Thyroid gland (tissue), 4 donors: ENCODE results near the gene ADRA2B.
"Not testable (repeated sequence)": the region's sequence is repeated elsewhere in the genome, so short reads cannot be mapped to it uniquely, and the experiment has no call there.

Source experiments
- CTCF ChIP-seq, 6 experiments: fragments of 200-600 bp in 3 of 6; fragments of 450-650 bp in 3 of 6; sonication (generic) in 3 of 6; IDR thresholded peaks; one replicate each; pipeline ENCODE4 v1.5.1; 2016 to 2019; ENCODE audit warnings: antibody characterized with exemption in 6 of 6, mild to moderate bottlenecking in 2 of 6, inconsistent platforms in 1 of 6, moderate library complexity in 1 of 6
- POLR2A ChIP-seq, 2 donors: fragments of 450-650 bp; IDR thresholded peaks; one replicate each; pipeline ENCODE4 v1.6.1; 2017; ENCODE audit warnings: antibody characterized with exemption in 2 of 2, mild to moderate bottlenecking in 2 of 2, moderate library complexity in 1 of 2

- not testable (repeated sequence) for TF ChIP-seq CTCF, POLR2A (IDR thresholded peaks at IDR 0.05)
These were observed 51.6 kb downstream of the ADRA2B start for GRCh38 chr2:96064760-96065159.
